ENCODE measurements around the gene ZFYVE28. TPM values are rescaled to one million over a fixed set of nuclear protein-coding genes. Genes with fewer than 3 reads are reported as not detected.

The ZFYVE28 gene
- total and polyA plus RNA-seq, 8 donors, result 2.2 to 12.4 (median 3.9) TPM

DNA sequence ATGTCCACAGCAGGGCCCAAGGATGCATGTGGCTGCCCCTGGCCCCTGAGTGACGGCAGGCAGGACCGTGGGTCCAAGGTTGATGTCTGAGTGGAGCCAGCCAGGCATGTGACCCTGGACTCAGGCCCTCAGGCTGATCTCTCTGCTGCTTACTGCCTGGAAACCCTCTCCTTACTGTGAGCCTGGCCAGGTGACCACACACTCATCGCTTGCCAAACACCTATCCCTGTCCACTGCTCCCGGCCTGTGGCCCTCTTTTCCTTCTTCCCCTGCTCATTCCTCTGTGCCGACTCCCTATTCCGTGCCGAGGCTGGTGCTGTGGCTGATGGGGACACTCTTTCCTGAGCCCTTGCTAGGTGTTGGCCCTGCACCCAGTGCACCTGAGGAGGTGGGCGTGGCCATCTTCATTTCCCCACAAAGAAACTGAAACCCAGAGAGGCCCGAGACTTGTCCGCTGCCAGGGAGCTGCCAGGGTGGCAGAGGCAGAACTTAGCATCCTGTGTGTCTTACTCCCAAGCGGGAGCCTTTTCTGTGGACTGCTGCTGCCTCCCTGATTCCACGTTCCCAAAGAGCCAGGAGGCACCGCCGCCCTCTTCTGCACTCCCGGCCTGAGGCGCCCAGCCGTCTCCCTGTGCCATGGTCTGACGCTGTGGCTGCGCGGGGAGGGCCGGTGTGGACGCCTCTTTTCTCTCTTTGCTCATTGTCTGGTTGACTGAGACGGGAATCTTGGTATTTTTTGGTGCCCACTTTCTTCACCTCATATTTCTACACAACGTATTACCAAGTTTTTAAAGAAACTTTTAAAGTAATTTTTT lies 39.2 kb upstream of the ZFYVE28 start:
- DNase-seq (no peak), ATAC-seq (peak; percentile 25)
- H3K36me3 ChIP-seq, result no peaks in the 10 kb centered on the region
- peaks cover 0 to 35% of the 10 kb centered on the region in 2 donors for H3K27me3 ChIP-seq
- H3K9me3 ChIP-seq, result no peaks in the 10 kb centered on the region
- H3K27ac ChIP-seq, result no peak overlapping the region
- intact Hi-C loops (cut with DNase I), result no loop called here
- peaks cover 3 to 11% of the 10 kb centered on the region in 2 donors for H3K4me1 ChIP-seq
- TF ChIP-seq CTCF (IDR thresholded peaks at IDR 0.05), result no peak
- no peak overlapping the region for H3K4me3 ChIP-seq

DNA sequence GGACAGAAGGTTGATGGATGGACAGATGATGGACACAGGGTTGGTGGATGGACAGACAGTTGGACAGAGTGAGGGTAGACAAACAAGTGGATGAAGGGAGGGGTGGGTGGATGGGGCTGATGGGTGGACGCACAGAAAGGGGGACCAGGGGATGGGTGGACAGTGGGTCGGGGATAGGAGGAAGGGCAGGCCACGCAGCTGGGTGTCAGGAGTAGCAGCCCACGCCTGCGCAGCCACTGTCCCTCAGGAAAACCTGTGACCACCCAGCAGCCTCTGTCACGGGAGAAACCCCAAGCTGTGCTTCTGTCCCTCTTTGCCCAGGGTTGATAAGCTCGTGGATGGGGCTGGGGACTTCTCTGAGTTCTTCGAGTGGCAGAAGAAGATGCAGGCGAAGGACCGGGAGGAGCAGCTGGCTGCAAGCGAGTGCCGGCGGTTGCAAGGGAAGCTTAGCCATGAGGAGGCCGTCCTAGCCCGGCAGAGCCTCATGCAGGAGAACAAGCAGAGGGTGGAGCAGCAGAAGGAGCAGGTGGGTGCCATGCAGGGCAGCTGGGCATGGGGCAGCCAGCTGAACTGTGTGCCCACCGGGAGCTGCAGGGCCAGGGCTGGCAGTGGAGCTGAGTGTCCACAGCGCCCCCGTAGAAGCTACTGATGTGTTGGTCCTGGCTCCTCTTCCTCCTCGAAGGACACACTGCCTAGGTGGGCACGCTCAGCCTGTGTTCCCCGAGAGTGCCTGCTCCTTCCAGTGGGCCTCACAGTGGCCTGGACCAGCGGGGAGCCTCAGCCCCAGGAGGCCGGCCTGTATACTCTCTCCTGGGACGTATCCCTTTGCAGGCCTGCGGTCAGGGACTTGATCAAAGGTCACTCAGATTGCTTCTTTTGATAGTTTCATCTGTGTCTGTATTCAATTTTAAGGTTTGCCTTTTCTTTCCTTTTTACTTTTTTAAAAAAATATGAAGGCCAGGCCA lies 33.7 kb upstream of the ZFYVE28 start:
- no peaks in the 10 kb centered on the region for H3K27me3 ChIP-seq
- no peaks in the 10 kb centered on the region for H3K36me3 ChIP-seq
- H3K4me3 ChIP-seq, result no peak overlapping the region
- no peaks in the 10 kb centered on the region for H3K9me3 ChIP-seq
- no peaks in the 10 kb centered on the region for H3K4me1 ChIP-seq
- no peak overlapping the region for H3K27ac ChIP-seq
- no peak for TF ChIP-seq CTCF (IDR thresholded peaks at IDR 0.05)
- intact Hi-C loops (cut with DNase I), result no loop called here
- ATAC-seq (no peak), DNase-seq (no peak)

DNA sequence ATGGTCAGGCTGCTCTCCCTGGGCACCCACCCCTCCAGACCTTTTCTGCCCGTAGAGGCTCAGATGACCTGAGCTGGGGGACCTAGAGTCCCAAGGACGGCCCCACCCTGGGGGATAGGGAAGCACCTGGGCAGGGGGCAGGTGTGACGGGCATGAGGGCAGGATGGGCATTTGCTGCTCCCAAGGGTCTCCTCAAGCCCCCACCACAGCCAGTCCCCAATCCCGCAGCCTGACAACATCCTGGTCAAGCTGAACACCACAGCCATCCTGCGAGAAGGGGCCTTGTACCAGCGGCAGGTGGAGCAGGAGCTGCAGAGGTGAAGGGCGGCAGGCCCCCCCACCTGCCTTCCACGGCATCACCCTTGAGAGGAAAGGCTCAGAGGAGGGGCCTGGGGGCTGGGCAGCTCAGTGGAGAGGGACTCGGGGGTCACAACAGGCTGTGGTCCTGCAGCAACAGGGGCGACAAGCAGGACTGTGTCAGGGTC lies 32.6 kb upstream of the ZFYVE28 start:
- no peaks in the 10 kb centered on the region for H3K9me3 ChIP-seq
- no peak for DNase-seq
- H3K4me3 ChIP-seq, result no peak overlapping the region
- no peak for TF ChIP-seq CTCF (IDR thresholded peaks at IDR 0.05)
- H3K4me1 ChIP-seq, result no peaks in the 10 kb centered on the region
- intact Hi-C loops (cut with DNase I), result no loop called here
- no peak overlapping the region for H3K27ac ChIP-seq
- H3K27me3 ChIP-seq, result no peaks in the 10 kb centered on the region
- H3K36me3 ChIP-seq, result no peaks in the 10 kb centered on the region
- no peak for ATAC-seq

GRCh38 chr4:2450394-2451035 lies 32.1 kb upstream of the ZFYVE28 start:
- no peaks in the 10 kb centered on the region for H3K36me3 ChIP-seq
- no peak overlapping the region for H3K27ac ChIP-seq
- H3K4me1 ChIP-seq, result no peaks in the 10 kb centered on the region
- no peak overlapping the region for H3K4me3 ChIP-seq
- no peaks in the 10 kb centered on the region for H3K27me3 ChIP-seq
- intact Hi-C loops (cut with DNase I), result no loop called here
- DNase-seq, result peak in 1 of 4 donors; percentile 55
- H3K9me3 ChIP-seq, result no peaks in the 10 kb centered on the region
- no peak for ATAC-seq
- TF ChIP-seq CTCF (IDR thresholded peaks at IDR 0.05), result no peak
